ENCODE measurements around the gene ZNF518A. TPM values are rescaled to one million over a fixed set of nuclear protein-coding genes. Genes with fewer than 3 reads are reported as not detected.

ZNF518A gene
- total and polyA plus RNA-seq, 9 of the 15 experiments (the other 6 are each of a cell fraction or from before 2014, with no cell fraction given): 6.3 to 30.0 (median 17.4) TPM

- TF ChIP-seq ZNF124 (CRISPR knock-in tag; IDR thresholded peaks at IDR 0.05) (no peak), STAG1 (CRISPR knock-in tag; IDR thresholded peaks at IDR 0.05; ENCODE audit: borderline replicate concordance) (no peak), RBM17 (IDR thresholded peaks at IDR 0.05; ENCODE audit: borderline replicate concordance, low read depth, low read length) (no peak), DDX20 (tag; IDR thresholded peaks at IDR 0.05; ENCODE audit: low read depth) (0 out of 2 replicates have a peak, but pooled peaks have one; percentile 52), SNIP1 (IDR thresholded peaks at IDR 0.05; ENCODE audit: low read depth) (no peak), PURB (CRISPR knock-in tag; IDR thresholded peaks at IDR 0.05; ENCODE audit: low read depth) (no peak), RREB1 (CRISPR knock-in tag; IDR thresholded peaks at IDR 0.05) (no peak), MECOM (CRISPR knock-in tag; IDR thresholded peaks at IDR 0.05) (no peak), FOSL1 (tag; conservative IDR thresholded peaks at IDR 0.05) (no peak), ZNF263 (CRISPR knock-in tag; IDR thresholded peaks at IDR 0.05; ENCODE audit: borderline replicate concordance) (no peak), JUND (IDR thresholded peaks at IDR 0.05; ENCODE audit: borderline replicate concordance, low read depth, low read length) (no peak; the same call in 1 of the 2 replicates), JUND (tag; IDR thresholded peaks at IDR 0.05; ENCODE audit: borderline replicate concordance, low read depth, low read length) (peak; percentile 61; the same call in 1 of the 3 replicates), ETS1 (conservative IDR thresholded peaks at IDR 0.05; ENCODE audit: control insufficient read depth, low read depth, low read length) (no peak), RNF219 (CRISPR knock-in tag; IDR thresholded peaks at IDR 0.05) (no peak)
Measured at GRCh38 chr10:96124230-96125141, 5.6 kb upstream of the ZNF518A start (continued).
